ENCODE measurements around the gene PAX2.

GRCh38 chr10:100810091-100810834 is 64.9 kb downstream of the PAX2 start:
- TF ChIP-seq EZH2phosphoT487 (IDR thresholded peaks at IDR 0.05; ENCODE audit: insufficient read depth, low read depth): no peak
- TF ChIP-seq EZH2 (IDR thresholded peaks at IDR 0.05; ENCODE audit: insufficient read depth, poor library complexity, severe bottlenecking): no peak
